ENCODE measurements around the gene MAPKAP1.
"Not testable (repeated sequence)": the region's sequence is repeated elsewhere in the genome, so short reads cannot be mapped to it uniquely, and the experiment has no call there.

Gene MAPKAP1

GRCh38 chr9:125593581-125594222, 113.3 kb downstream of the MAPKAP1 start:
- no peak for DNase-seq

- no peak for DNase-seq
These were observed 115.1 kb downstream of the MAPKAP1 start for GRCh38 chr9:125591888-125592287.

- DNase-seq, result no peak
These were observed 115.8 kb downstream of the MAPKAP1 start for GRCh38 chr9:125591245-125591644.

GRCh38 chr9:125589287-125589686, 117.7 kb downstream of the MAPKAP1 start:
- no peak for DNase-seq

GRCh38 chr9:125587819-125588460, 119.1 kb downstream of the MAPKAP1 start:
- DNase-seq, result no peak

- no peak for DNase-seq
These were observed 120.9 kb downstream of the MAPKAP1 start for GRCh38 chr9:125586172-125586511.

GRCh38 chr9:125585503-125586171, 121.4 kb downstream of the MAPKAP1 start:
- DNase-seq, result no peak

- no peak for DNase-seq
These were observed 126.2 kb downstream of the MAPKAP1 start for GRCh38 chr9:125580701-125581286.

GRCh38 chr9:125579030-125579932, 127.7 kb downstream of the MAPKAP1 start:
- no peak for DNase-seq

- no peak for DNase-seq
These were observed 132.7 kb downstream of the MAPKAP1 start for GRCh38 chr9:125574126-125574877.

GRCh38 chr9:125572461-125572860, 134.5 kb downstream of the MAPKAP1 start:
- DNase-seq, result not testable (repeated sequence)

GRCh38 chr9:125571824-125572223, 135.2 kb downstream of the MAPKAP1 start:
- DNase-seq, result not testable (repeated sequence)

- DNase-seq, result no peak
These were observed 136.8 kb downstream of the MAPKAP1 start for GRCh38 chr9:125570246-125570645.

- DNase-seq, result no peak
These were observed 138.4 kb downstream of the MAPKAP1 start for GRCh38 chr9:125568621-125569020.

GRCh38 chr9:125566051-125566450, 141.0 kb downstream of the MAPKAP1 start:
- DNase-seq, result not testable (repeated sequence)

GRCh38 chr9:125565126-125565525, 141.9 kb downstream of the MAPKAP1 start:
- no peak for DNase-seq

- DNase-seq, result no peak
These were observed 142.4 kb downstream of the MAPKAP1 start for GRCh38 chr9:125564631-125565030.

GRCh38 chr9:125561509-125562148, 145.4 kb downstream of the MAPKAP1 start:
- DNase-seq, result no peak

- DNase-seq, result no peak
These were observed 147.1 kb downstream of the MAPKAP1 start for GRCh38 chr9:125559894-125560293.

GRCh38 chr9:125559194-125559593, 147.8 kb downstream of the MAPKAP1 start:
- no peak for DNase-seq

- peak; percentile 35 for DNase-seq
These were observed 148.4 kb downstream of the MAPKAP1 start for GRCh38 chr9:125558453-125559092.

All from activated CD4-positive, CD25-positive, alpha-beta regulatory T cell treated with anti-CD3 and anti-CD28 coated beads, Interleukin-2, amount 50 U/mL, for 72 hours (primary cell).